Endodermal cell (in vitro differentiated cells): ENCODE data around the gene PRSS12. TPM values are rescaled to one million over a fixed set of nuclear protein-coding genes. Genes with fewer than 3 reads are reported as not detected.

Experiments
- DNase-seq: peaks from one replicate; pipeline ENCODE4 v3.0.0-alpha.2; 2017
- H3K27ac ChIP-seq: 2 replicates; pipeline ENCODE4 v1.5.1; 2013; ENCODE audit warnings: mild to moderate bottlenecking, low read depth, low read length, moderate library complexity
- H3K27me3 ChIP-seq: 2 replicates; pipeline ENCODE4 v1.6.1; 2013; ENCODE audit warnings: mild to moderate bottlenecking, low read length, moderate library complexity; ENCODE audit not compliant: insufficient read depth, control insufficient read depth, poor library complexity, severe bottlenecking
- H3K36me3 ChIP-seq: 2 replicates; pipeline ENCODE4 v1.7.0; 2013; ENCODE audit warnings: mild to moderate bottlenecking, low read length, moderate library complexity; ENCODE audit not compliant: control insufficient read depth, insufficient read depth
- H3K4me1 ChIP-seq: one replicate; pipeline ENCODE4 v1.7.0; 2013; ENCODE audit warnings: low read length; ENCODE audit not compliant: control insufficient read depth, insufficient read depth
- H3K4me3 ChIP-seq: 2 replicates; pipeline ENCODE4 v1.5.1; 2013; ENCODE audit warnings: mild to moderate bottlenecking, low read length, moderate library complexity
- H3K9ac ChIP-seq: 2 replicates; pipeline ENCODE4 v1.6.1; 2013; ENCODE audit warnings: mild to moderate bottlenecking, low read length, moderate library complexity; ENCODE audit not compliant: poor library complexity, severe bottlenecking; ENCODE audit errors: extremely low read depth
- H3K9me3 ChIP-seq: 2 replicates; pipeline ENCODE4 v1.6.1; 2013; ENCODE audit warnings: mild to moderate bottlenecking, low read length, moderate library complexity; ENCODE audit not compliant: control insufficient read depth
- H3K27ac Mint-ChIP-seq: 2 replicates; pipeline ENCODE4 v1.8.0; 2020; ENCODE audit warnings: mixed read lengths
- H3K27me3 Mint-ChIP-seq: 2 replicates; pipeline ENCODE4 v1.8.0; 2021; ENCODE audit warnings: mild to moderate bottlenecking, mixed read lengths; ENCODE audit not compliant: insufficient read depth
- H3K36me3 Mint-ChIP-seq: 2 replicates; pipeline ENCODE4 v1.8.0; 2020; ENCODE audit warnings: low read depth, mixed read lengths
- H3K4me1 Mint-ChIP-seq: 2 replicates; pipeline ENCODE4 v1.8.0; 2020; ENCODE audit warnings: mixed read lengths
- H3K4me3 Mint-ChIP-seq: 2 replicates; pipeline ENCODE4 v1.8.0; 2020; ENCODE audit warnings: mild to moderate bottlenecking, moderate library complexity, mixed read lengths
- H3K9me3 Mint-ChIP-seq: 2 replicates; pipeline ENCODE4 v1.8.0; 2020; ENCODE audit warnings: mild to moderate bottlenecking, mixed read lengths
- WGBS, 2 experiments: methylation state at CpG; one replicate each; pipeline versions ENCODE4 v1.1.5 to v1.1.7; 2013; ENCODE audit warnings: missing lambda C conversion rate in 2 of 2, mixed read lengths in 1 of 2; ENCODE audit not compliant: insufficient coverage in 1 of 2, insufficient read length in 1 of 2; 5-methylcytosine and 5-hydroxymethylcytosine counted together
- total RNA-seq, 2 donors: library from RNA; stranded (reverse); fragmentation: NEBNext Ultra II Directional in 1 of 2; extraction: Animal tissue kit (Norgen Biotek cat#: 25700) in 1 of 2; gene quantifications; 2 replicates in 1 of 2; 3 replicates in 1 of 2; pipeline ENCODE4 v1.2.1, GENCODE V29; 2021
- TF ChIP-seq, protein P1 (sequence below): fragments of 200-600 bp; sonication (generic); conservative IDR thresholded peaks from 2 replicates; pipeline ENCODE4 v1.5.0; 2021; ENCODE audit warnings: antibody characterized with exemption, mild to moderate bottlenecking

The PRSS12 gene
- total RNA-seq, 2 donors from 2014 or later: 4.1 to 5.3 TPM

DNA sequence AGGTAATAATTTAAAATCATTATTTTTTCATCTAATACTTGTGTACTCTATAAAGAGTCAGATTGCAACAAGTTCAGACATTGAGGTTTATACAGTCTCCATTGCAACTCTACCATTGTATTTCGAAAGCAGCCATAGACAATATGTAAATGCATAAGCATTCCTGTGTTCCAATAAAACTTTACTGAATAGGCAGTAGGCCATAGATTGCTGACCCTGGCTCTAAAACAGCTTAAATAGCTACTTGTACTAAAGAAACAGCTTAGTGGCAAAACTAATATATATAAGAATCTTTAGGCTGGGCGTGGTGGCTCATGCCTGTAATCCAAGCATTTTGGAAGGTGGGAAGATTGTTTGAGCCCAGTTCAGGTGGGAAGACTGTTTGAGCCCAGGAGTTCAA, 115.3 kb downstream of the PRSS12 start:
- H3K27ac Mint-ChIP-seq: no peak overlapping the region
- TF ChIP-seq, protein P1, sequence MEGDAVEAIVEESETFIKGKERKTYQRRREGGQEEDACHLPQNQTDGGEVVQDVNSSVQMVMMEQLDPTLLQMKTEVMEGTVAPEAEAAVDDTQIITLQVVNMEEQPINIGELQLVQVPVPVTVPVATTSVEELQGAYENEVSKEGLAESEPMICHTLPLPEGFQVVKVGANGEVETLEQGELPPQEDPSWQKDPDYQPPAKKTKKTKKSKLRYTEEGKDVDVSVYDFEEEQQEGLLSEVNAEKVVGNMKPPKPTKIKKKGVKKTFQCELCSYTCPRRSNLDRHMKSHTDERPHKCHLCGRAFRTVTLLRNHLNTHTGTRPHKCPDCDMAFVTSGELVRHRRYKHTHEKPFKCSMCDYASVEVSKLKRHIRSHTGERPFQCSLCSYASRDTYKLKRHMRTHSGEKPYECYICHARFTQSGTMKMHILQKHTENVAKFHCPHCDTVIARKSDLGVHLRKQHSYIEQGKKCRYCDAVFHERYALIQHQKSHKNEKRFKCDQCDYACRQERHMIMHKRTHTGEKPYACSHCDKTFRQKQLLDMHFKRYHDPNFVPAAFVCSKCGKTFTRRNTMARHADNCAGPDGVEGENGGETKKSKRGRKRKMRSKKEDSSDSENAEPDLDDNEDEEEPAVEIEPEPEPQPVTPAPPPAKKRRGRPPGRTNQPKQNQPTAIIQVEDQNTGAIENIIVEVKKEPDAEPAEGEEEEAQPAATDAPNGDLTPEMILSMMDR: no peak
- no peaks in the 10 kb centered on the region for H3K4me1 Mint-ChIP-seq
- H3K36me3 ChIP-seq: no peaks in the 10 kb centered on the region
- H3K4me1 ChIP-seq: no peaks in the 10 kb centered on the region
- H3K9me3 Mint-ChIP-seq: no peaks in the 10 kb centered on the region
- WGBS, 2 experiments: 88 to 90% methylated on average over 1 to 2 of the region's 2 CpGs
- no peak overlapping the region for H3K9ac ChIP-seq
- no peaks in the 10 kb centered on the region for H3K27me3 Mint-ChIP-seq
- DNase-seq: no peak
- H3K4me3 ChIP-seq: no peak overlapping the region
- H3K27ac ChIP-seq: no peak overlapping the region
- no peaks in the 10 kb centered on the region for H3K27me3 ChIP-seq
- no peak overlapping the region for H3K4me3 Mint-ChIP-seq
- no peaks in the 10 kb centered on the region for H3K36me3 Mint-ChIP-seq
- H3K9me3 ChIP-seq: no peaks in the 10 kb centered on the region

DNA sequence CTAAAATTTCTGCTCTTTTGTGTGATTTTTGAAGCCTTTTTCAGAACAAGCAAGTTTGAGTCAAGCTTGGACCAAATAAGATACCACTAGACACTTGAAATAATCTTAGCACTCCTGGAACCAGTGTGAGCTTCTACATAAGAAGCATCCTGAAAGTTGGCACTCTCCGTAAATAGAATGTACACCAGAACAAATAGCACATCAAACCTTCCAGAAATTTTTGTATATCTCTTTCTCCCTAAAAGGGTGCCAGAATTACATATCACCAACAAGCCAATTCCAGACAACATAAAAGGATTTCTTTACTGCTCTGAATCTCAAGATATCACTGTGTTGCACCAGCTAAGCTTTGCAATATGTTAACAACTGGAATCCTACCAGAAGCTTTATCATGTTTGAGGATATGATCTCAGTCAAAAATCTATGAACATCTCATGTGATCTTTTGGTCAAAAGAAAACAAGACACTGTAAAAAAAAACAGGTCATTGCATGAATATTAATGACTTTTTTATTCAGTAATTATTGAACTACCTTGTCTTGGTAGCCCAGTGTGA, 117.2 kb downstream of the PRSS12 start:
- no peaks in the 10 kb centered on the region for H3K36me3 ChIP-seq
- H3K4me1 ChIP-seq: no peaks in the 10 kb centered on the region
- H3K4me1 Mint-ChIP-seq: no peaks in the 10 kb centered on the region
- no peaks in the 10 kb centered on the region for H3K9me3 Mint-ChIP-seq
- H3K4me3 ChIP-seq: no peak overlapping the region
- no peaks in the 10 kb centered on the region for H3K27me3 Mint-ChIP-seq
- no peak overlapping the region for H3K27ac ChIP-seq
- H3K36me3 Mint-ChIP-seq: no peaks in the 10 kb centered on the region
- no peaks in the 10 kb centered on the region for H3K9me3 ChIP-seq
- no peak for DNase-seq
- H3K9ac ChIP-seq: no peak overlapping the region
- H3K27me3 ChIP-seq: no peaks in the 10 kb centered on the region
- WGBS, 2 experiments: 95% methylated on average over 1 of the region's 1 CpG; no CpG with 5 or more reads in 1 of the 2 experiments
- TF ChIP-seq, protein P1: no peak
- no peak overlapping the region for H3K4me3 Mint-ChIP-seq
- H3K27ac Mint-ChIP-seq: no peak overlapping the region
